GM12872 (cell line): ENCODE results near the gene PAX9.

Experiments
- CTCF ChIP-seq: IDR thresholded peaks from 3 replicates; pipeline ENCODE4 v1.5.1; 2011; ENCODE audit warnings: low read depth, mild to moderate bottlenecking, low read length, moderate library complexity; ENCODE audit not compliant: insufficient read depth

The PAX9 gene

GRCh38 chr14:36627981-36628380 lies 33.7 kb upstream of the PAX9 start:
- TF ChIP-seq CTCF: no peak

GRCh38 chr14:36633580-36633979 lies 28.1 kb upstream of the PAX9 start:
- TF ChIP-seq CTCF: no peak

- no peak for TF ChIP-seq CTCF
Observed at GRCh38 chr14:36646664-36647416, 14.8 kb upstream of the PAX9 start.

GRCh38 chr14:36647417-36647823 lies 14.2 kb upstream of the PAX9 start:
- no peak for TF ChIP-seq CTCF

GRCh38 chr14:36647824-36648753 lies 13.6 kb upstream of the PAX9 start:
- TF ChIP-seq CTCF: no peak

GRCh38 chr14:36649872-36650650 lies 11.6 kb upstream of the PAX9 start:
- no peak for TF ChIP-seq CTCF
